Bone marrow (tissue), 2 donors: ENCODE results near the gene DHRS4.
"Not testable (repeated sequence)": the region's sequence is repeated elsewhere in the genome, so short reads cannot be mapped to it uniquely, and the experiment has no call there.

ENCODE experiments used
- DNase-seq, 2 donors: peaks; one replicate each; lab custom pipeline; 2025; lab: John Stamatoyannopoulos, UW

Gene DHRS4

GRCh38 chr14:23941230-23941629 lies 12.3 kb upstream of the DHRS4 start:
- no peak for DNase-seq

- DNase-seq, result no peak
Observed at GRCh38 chr14:23941669-23942068, 11.9 kb upstream of the DHRS4 start.

- DNase-seq, result no peak
Observed at GRCh38 chr14:23942587-23942986, 11.0 kb upstream of the DHRS4 start.

- not testable (repeated sequence) for DNase-seq
Observed at GRCh38 chr14:23949069-23949468, 4.5 kb upstream of the DHRS4 start.

GRCh38 chr14:23950411-23951135 lies 3.0 kb upstream of the DHRS4 start:
- no peak for DNase-seq

- not testable (repeated sequence) for DNase-seq
Observed at GRCh38 chr14:23951136-23951466, 2.5 kb upstream of the DHRS4 start.

GRCh38 chr14:23951590-23952201 lies 1.9 kb upstream of the DHRS4 start:
- DNase-seq, result no peak

- DNase-seq, result not testable (repeated sequence)
Observed at GRCh38 chr14:23953116-23953463, 480 bp upstream of the DHRS4 start.

- DNase-seq, result not testable (repeated sequence)
Observed at GRCh38 chr14:23954279-23954614, 677 bp downstream of the DHRS4 start.

- not testable (repeated sequence) for DNase-seq
Observed at GRCh38 chr14:23954965-23955364, 1.4 kb downstream of the DHRS4 start.

GRCh38 chr14:23955811-23956210 lies 2.2 kb downstream of the DHRS4 start:
- DNase-seq, result not testable (repeated sequence)

GRCh38 chr14:23957913-23958569 lies 4.5 kb downstream of the DHRS4 start:
- DNase-seq, result not testable (repeated sequence)

- not testable (repeated sequence) for DNase-seq
Observed at GRCh38 chr14:23960899-23961298, 7.3 kb downstream of the DHRS4 start.

GRCh38 chr14:23961704-23962103 lies 8.1 kb downstream of the DHRS4 start:
- not testable (repeated sequence) for DNase-seq

- not testable (repeated sequence) for DNase-seq
Observed at GRCh38 chr14:23969130-23969480, 15.5 kb downstream of the DHRS4 start.

GRCh38 chr14:23969481-23970282 lies 16.1 kb downstream of the DHRS4 start:
- peak in 1 of 2 donors; percentile 11 for DNase-seq

GRCh38 chr14:23970283-23970659 lies 16.7 kb downstream of the DHRS4 start:
- DNase-seq, result not testable (repeated sequence)

- DNase-seq, result not testable (repeated sequence)
Observed at GRCh38 chr14:23973178-23973577, 19.6 kb downstream of the DHRS4 start.

- DNase-seq, result not testable (repeated sequence)
Observed at GRCh38 chr14:23974041-23974440, 20.5 kb downstream of the DHRS4 start.

- not testable (repeated sequence) for DNase-seq
Observed at GRCh38 chr14:23977208-23977607, 23.6 kb downstream of the DHRS4 start.

GRCh38 chr14:23981951-23982813 lies 28.6 kb downstream of the DHRS4 start:
- DNase-seq, result not testable (repeated sequence)
